NCI-H748 treated with DMSO at 0.1 percent for 48 hours (cell line): ENCODE measurements around the gene COX10.
"Not testable (repeated sequence)": the region's sequence is repeated elsewhere in the genome, so short reads cannot be mapped to it uniquely, and the experiment has no call there.

Experiments used
- DNase-seq: peaks from one replicate; lab custom pipeline; 2025; lab: John Stamatoyannopoulos, UW

COX10 gene

DNA sequence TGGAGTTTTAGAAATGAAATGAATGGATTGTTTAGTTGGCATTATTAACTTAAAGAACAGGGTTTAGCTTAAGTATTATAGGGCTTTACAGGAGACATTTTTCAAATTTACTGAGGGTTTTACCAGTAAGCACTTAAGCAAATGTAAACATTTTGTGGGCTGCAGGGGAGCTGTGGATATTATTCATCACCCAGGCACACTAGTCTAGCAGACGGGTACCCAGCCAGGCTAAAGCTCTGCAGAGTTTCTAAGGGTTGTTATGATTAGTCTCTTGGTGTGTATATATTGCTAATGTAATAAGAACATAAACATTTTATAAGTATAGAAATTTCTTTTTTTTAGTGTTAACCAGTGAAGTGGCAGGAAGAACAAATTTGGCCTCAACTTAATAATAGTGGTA, 110.6 kb downstream of the COX10 start:
- DNase-seq: not testable (repeated sequence)

DNA sequence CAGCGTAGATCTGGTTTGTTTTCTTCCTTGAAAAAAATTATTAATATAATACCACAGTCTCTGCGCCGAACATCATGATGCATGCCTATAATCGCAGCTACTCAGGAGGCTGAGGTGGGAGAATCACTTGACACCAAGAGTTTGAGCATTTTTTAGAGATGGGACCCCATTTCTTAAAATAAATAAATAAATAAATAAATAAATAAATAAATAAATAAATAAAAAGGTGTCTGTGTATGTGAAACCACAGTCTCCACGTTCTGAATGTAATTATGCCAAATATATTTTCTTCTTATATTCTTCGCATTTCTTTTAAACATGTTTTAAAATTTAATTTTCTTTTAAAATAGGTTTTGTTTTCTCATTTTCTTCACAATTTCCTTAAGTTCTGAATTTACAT, 112.8 kb downstream of the COX10 start:
- not testable (repeated sequence) for DNase-seq

DNA sequence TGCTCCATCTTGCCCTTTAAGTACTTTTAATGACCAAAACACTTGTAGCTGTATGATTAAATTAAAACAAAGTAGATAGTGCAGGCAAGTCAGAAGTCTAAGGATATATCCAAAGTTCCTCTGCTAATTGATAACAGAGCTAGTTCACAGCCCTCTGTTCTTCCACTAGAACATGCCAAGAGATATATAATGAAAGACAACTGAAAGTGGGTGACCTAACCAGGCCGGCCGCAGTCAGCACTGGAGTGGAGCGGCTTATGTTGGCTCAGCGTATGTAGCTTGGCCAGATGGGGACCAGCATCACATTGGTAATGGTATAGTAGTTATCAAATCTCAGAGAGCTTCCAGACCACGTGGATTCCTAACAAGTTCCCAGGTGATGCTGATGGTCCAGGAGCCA, 115.2 kb downstream of the COX10 start:
- not testable (repeated sequence) for DNase-seq

DNA sequence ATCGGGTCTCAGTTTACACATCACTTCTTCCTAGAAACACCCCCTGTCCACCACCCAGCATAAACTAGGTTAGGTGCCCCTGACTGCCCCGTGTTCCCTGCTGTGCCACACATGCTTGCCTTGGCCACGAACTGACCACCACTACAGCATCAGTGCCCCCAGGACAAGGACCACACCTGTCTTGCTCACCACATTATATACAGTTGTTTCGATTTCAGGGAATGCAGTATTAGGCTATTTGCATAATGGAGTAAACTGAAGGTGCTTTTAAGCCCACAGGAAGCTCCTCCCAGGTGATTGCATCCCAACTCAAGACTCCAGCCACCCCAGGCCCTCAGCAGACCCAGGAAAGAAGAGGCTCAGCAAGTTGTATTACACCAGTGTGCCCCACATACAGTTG, 117.1 kb downstream of the COX10 start:
- not testable (repeated sequence) for DNase-seq

DNA sequence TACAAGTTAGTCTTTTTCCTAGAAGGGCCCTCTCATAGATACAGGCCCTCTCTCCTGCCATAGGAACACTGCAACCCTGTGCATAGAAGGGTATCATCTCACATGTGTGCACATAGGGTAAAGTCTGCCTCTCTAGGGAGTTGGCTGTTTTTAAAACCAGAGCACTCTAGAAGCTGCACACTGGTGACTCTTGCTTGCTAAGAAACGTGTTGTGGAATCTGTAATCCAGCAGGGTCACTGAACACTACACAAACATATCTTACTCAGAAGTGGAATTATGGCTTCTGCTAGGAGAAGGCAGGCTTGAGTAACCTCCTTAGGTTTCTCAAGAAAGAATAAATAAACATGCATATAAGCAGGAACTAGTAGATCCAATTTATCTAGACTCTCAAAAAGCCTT, 121.5 kb downstream of the COX10 start:
- not testable (repeated sequence) for DNase-seq

DNA sequence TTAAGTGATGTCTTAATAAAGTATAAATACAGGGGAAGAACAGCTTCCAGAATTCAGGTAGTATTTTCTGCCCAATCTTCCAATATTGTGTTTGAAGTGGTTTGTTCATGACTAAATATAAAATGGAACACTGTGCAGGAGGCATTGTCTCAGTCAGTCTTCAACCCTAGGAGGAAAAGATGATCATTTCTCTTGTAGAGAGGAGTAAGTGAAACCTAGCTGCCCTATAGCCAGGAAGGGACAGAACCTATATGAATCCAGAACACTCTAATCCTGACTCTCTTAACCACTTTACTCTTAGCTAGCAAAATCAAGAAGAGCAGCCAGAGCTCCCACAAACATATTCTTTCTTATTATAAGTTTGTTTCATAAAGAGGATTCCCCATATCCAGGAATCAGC, 122.2 kb downstream of the COX10 start:
- DNase-seq: not testable (repeated sequence)

DNA sequence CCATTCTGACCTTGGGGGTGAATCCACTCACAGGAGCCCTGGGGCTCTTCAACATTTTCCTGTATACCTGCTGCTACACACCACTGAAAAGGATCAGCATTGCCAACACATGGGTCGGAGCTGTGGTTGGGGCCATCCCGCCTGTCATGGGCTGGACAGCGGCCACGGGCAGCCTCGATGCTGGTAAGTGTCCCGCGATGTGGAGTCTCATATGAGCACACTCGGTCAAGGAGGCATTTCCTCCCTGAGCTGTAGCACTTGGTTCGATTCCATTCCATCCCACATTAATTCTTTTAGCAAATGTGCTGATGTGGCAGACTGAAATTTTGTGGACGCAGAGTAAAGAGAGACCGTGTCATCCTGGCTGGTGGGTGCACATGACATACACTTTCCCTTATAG, 122.7 kb downstream of the COX10 start:
- not testable (repeated sequence) for DNase-seq

DNA sequence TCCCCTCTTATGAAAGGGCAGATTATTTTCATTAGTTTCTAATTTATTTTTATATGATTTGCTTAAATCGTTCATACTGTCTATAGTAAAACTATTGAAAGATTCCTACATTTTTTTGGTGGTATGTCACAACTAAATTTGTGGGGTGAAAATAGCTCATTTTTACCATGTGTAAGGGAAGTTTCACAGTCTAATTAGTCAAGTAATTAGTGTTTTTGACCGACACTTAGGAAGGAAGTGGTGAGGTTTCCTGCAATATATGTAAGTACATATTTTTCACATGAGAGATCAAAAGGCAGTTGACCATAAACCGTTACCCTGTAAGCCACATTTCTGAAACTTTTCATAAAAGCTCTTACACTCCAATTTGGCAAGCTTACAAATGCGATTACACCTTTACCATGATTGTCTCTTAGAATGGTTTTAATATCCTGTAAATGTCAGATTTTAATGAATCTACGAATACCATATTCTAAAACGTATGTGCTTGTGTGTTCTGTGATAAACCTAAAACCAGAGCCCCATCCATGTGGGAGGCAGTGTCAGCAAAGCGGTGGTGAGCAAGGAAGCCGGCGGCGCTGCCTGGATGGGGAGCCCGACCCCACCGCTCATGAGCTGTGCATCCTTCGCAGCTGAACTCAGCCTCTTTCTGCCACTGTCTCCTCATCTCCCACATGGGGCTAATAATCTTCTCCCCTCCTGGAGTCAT, 123.5 kb downstream of the COX10 start:
- not testable (repeated sequence) for DNase-seq

DNA sequence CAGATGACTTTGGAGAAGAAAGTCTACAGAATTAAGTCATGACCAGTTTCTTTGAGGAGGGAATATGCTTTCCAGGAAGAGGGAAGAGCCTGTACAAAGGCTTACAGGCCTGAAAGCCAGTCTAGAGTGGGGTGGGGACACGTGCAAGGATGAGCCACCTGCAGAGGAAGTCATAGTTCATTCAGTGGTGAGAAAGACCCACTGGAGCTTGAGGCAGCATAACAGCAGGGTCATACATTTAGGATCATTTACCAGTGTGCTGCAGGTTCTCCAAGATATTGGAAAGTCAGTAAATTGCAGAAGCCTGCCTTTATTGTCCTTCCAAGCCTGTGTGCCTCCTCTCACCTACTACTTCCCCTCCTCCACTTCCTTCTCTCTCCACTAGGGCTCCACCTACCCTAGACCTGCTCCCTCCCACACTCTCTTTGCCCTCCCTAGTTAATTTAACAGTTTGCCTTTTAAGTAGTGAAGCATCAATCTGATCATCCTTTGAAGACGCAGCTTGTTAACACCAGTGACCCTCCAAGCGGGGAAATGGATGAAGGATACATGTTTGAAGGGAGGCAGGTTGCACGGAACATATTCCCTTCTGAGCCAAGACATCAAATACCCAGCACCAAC, 127.2 kb downstream of the COX10 start:
- DNase-seq: no peak

DNA sequence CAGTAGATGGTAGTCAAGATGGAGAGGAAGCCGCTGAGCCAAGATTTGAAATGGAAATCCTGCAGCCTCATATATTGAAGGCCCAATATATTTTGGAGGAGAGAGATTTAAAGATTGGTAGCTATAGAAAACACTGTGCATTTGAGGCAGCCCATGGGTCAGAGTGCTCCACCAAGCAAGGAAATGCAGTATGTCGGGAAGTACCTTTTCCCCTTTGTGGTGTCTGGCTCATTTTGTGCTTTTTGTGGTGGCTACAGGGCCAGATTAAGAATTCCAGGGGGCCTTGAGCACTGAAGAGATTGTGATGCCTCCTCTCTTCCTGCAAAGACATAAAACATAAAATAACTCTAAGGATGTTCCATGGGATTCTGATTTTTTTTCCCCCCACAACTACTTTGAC, 127.8 kb downstream of the COX10 start:
- DNase-seq: no peak

DNA sequence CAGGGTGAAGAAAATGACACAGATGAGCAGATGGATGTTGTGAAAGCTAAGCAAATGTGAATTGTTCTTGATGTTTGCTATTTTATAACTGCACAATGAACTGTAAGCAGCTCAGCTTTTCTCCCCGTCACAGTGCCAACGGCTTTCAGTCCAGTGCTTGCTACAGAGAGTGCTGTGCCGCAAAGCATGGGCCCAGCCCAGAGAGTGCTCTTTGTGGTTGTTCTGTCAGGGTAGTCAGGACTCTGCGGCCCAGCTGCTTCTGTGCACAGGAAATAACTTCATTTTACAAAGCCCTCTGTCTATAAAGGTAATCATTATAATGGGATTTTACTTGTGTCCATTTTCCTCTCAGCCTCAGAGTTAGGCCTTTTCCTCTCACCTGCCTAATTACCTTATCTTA, 128.3 kb downstream of the COX10 start:
- no peak for DNase-seq

DNA sequence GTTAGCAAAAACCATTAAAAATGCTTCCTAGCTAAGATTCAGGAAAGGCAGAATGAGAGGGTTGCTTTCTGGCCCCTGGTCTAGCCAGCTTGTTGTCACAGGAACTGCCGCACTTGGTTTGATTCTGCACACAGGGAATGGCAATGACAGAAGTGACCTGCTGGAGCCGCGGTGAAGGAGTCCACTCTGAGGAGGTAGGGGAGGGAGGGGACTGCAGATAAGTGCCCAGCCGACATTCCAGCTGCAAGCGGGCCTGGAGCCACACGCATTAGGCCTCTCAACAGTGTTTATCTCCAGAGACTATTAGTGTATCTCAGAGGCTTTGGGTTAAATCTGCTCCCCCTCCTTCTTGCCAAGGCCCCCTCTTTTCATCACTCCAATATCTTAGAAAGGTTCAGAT, 128.7 kb downstream of the COX10 start:
- DNase-seq: no peak

DNA sequence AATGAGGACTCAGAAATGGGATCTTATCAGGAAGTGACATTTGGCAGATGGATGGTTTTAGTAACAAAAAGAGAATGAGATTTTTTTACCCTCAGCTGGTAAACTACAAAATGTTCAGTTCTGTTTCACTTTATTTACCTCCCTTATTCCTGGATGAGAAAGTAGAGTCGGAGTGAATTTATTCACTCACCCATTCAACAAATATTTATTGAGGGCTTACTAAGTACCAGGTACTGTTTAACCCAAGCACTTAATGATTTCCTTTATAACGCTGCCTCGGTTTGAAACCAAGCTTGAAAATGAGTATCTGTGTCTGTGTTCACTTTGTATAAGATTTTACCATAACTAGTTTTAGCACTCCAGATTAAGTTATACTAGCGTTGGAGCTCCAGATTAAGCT, 129.3 kb downstream of the COX10 start:
- no peak for DNase-seq

DNA sequence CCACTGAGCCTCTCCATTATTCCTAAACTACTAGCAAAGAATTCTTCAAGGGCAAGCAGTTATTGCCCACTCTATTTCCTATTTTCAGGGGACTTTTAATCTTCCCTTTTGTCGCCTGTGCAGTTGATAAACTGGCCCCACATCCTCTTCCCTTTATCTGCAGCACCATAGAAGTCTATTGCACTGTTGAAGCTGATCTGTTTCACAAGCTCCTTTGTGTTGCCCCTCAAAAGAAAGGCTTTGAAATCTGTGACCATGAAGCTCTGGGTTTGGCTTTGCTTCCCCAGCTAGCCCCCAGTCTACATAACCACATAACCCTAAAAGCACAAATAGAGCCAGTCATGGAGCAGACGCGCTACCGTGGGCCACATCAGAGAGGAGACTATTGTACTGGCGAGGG, 130.3 kb downstream of the COX10 start:
- DNase-seq: no peak

DNA sequence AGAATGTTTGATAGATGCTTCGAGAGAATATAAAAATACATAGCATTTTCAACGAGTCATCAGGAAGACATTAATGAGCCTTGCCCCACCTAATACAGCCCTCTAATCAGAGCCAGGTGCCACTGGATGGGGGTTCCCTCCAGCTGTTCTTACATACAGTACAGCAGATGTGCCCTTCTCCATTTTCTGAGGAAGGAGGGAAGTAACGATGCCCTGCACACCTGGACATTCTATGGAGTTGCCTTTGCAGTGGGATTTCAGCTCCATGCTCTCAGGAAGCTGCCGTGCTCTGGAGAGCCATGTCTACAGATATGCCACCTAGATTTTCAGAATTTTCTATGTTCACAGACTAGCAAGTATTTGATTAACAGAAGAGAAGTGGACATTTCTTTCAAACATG, 131.1 kb downstream of the COX10 start:
- no peak for DNase-seq

DNA sequence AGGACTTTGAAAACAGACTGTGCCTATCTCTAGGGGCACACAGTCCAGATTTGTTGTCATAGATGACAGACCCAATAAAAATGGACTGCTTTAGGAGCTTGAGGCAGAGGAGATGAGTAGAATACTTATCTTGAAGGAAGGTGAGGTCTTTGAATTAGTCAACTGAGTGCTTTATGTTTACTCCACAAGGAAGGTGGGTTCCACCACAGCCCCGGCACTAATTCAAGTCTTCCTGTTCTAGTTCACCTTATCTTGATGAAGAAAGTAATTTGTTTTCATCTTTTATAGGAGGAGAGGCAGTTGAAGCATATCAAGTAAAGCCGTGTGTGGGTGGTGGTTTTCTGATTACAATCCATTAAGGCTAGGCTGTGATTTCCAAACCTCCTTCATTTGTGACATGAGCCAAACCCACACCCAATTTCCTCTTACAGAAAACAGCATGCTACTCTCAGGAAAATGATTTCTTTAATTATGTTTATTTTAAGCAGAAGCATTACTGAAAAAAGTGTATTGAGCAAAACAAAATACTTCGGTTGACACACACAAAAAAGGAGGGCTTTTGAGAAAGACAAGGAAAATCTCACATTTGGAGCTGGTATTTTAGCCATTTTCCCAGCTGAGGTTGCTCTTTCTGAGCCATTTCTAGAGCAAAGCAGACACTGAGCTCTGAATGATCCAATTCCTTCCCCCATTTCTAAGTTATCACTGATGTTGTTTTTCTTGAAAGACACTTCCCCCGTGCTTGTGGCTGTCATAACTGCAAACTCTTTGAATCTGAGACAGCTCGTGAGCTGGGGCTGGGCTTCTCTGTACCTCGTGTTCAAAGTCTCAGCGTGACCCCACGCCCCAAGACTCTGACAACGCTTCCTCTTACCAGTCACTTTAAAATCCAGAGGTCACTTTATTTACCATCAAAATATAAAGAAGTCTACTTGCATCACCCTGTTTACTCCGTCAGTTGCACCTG, 132.0 kb downstream of the COX10 start:
- DNase-seq: no peak

DNA sequence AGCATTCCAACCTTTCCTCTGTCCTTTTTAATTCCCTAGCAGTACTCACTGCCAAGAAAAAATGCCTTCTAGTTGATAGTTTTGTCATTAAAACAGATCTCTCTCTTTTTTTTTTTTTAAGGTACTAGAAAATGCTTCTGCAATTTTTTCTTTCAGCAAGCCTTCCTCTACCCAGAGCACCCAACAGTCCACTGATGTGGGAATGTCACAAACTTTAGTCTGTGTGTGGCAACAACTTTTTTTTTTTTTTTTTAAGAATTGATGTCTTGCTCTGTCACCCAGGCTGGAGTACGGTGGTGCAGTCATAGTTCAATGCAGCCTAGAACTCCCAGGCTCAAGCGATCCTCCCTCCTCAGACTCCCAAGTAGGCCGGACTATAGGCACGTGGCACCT, 132.7 kb downstream of the COX10 start:
- no peak for DNase-seq

DNA sequence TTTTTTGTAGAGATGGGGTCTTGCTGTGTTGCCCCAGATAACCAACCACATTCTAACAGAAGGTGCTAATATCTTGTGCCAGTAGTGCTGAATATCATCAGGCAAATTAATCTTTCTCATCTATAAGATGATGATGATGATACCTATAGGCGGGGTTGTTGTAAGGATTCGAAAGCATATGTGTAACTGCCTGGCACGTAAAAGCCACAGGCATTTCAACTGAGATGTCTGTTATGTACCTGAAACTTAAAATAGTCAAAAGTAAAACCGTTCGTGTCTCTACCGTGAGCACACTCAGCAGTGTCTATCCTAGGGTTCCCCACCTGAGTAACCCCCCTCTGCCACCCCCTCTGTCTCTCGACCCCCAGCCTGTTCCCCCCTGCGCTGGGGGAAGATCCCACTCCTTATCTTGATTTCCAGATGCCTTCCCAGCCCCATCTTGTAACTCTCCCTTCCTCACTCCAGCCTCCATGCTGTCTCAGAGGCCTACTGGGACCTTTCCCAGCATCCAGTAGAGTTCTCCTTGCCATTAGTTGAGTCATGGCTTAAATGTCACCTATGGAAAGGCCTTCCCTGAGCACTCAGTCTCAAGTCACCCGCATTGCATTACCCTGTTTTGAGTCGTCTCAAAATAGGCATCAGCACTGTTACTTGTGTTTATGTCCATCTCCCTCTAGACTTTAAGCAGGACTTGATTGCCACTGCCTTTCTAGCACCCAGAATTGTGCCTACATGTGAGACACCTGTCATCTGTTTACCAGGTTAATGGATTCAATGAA, 133.3 kb downstream of the COX10 start:
- DNase-seq: no peak

DNA sequence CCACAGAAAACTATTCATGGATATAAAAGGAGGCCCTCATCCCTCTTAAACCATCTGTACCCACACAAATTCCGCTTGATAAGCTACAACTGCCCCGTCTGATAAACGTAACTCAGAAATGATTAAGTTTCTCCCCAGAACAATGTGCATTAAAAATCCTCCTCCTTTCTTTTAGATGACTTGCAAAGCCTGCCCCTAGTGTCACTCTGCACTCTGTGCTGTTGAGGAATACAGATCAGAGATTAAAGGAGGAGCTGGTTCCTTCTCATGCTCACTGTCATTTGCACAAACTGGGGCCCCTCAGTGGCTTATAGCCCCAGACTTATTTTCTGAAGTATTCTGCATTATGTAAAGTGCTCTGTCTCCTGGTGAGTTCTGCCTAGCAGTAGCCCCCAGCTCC, 134.1 kb downstream of the COX10 start:
- no peak for DNase-seq

DNA sequence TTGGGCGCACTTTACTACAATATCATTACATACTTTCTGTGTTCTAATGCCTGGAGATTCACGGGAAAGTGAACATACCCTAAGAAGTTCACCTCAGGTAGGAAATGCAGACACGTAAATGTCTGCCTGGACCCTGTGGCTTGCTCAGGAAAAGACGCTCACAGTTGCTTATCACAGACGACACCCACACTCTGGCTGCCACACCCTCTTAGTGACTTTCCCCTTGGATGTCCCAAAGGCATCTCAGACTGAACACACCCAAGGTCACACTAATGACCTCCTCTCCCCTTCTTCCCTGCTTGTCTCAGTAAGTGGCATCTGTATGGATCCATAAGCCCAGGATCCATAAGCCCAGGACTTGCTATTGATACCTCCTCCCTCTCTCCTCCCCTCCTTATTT, 134.8 kb downstream of the COX10 start:
- DNase-seq: no peak

DNA sequence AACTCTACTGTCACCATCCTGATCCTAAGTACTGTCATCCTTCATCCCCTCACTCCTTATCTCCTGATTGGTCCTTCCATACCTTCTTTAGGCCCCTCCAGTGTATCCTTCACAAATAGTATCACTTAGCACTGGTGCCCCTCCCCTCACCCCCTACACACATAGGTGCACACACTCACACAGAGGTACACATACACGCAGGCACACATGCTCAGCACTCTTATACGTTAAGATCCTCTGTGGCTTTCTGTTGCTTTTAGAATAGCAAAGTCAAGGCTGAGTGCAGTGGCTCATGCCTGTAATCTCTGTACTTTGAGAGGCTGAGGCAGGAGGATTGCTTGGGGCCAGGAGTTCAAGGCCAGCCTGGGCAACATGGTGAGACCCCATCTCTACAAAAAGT, 135.2 kb downstream of the COX10 start:
- no peak for DNase-seq

DNA sequence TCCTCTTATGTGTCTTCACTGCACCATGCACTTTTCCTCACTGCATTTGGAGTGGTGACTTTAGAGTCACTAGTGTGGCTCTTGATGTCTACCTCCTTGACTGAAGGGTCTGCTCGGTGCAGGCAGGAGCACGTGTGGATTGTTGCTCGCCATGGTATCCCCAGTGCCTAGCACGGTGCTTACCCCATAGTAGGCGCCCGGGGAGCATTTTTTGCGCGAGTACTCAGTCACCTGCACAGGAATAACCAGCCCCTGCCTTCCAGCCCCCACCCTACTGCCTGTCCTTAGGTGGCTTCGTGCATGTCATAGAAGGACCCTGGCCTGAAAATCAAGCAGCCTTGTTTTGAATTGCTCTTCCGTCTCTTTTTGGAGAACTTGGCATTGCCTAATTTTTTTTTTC, 136.1 kb downstream of the COX10 start:
- DNase-seq: no peak
